ENCODE data around the gene CRYZL1.

The CRYZL1 gene

GRCh38 chr21:33557447-33557846 is 84.1 kb downstream of the CRYZL1 start:
- DNase-seq, result no peak

GRCh38 chr21:33554982-33555344 is 86.6 kb downstream of the CRYZL1 start:
- DNase-seq, result no peak

- DNase-seq, result no peak
These were observed 87.1 kb downstream of the CRYZL1 start for GRCh38 chr21:33554236-33554981.

GRCh38 chr21:33552999-33553598 is 88.4 kb downstream of the CRYZL1 start:
- DNase-seq, result no peak

GRCh38 chr21:33552093-33552998 is 89.2 kb downstream of the CRYZL1 start:
- DNase-seq, result no peak

GRCh38 chr21:33551664-33552063 is 89.9 kb downstream of the CRYZL1 start:
- no peak for DNase-seq

GRCh38 chr21:33550772-33551660 is 90.5 kb downstream of the CRYZL1 start:
- no peak for DNase-seq

- DNase-seq, result no peak
These were observed 91.4 kb downstream of the CRYZL1 start for GRCh38 chr21:33549848-33550771.

GRCh38 chr21:33546086-33546485 is 95.5 kb downstream of the CRYZL1 start:
- no peak for DNase-seq

- DNase-seq, result no peak
These were observed 96.9 kb downstream of the CRYZL1 start for GRCh38 chr21:33544451-33545195.

- no peak for DNase-seq
These were observed 97.9 kb downstream of the CRYZL1 start for GRCh38 chr21:33543505-33544129.

GRCh38 chr21:33542640-33543504 is 98.7 kb downstream of the CRYZL1 start, which contains the start of gene SON:
SON (plus strand) TSS chr21:33543038; CDS start chr21:33543093, 55 bp downstream.
- DNase-seq, result peak; percentile 57

GRCh38 chr21:33541756-33542639 is 99.5 kb downstream of the CRYZL1 start, which contains the start of gene GART:
GART (minus strand) TSS chr21:33542117; CDS start chr21:33539315, 2,802 bp downstream.
- no peak for DNase-seq

GRCh38 chr21:33541105-33541711 is 100.3 kb downstream of the CRYZL1 start:
- no peak for DNase-seq

GRCh38 chr21:33540711-33541104 is 100.8 kb downstream of the CRYZL1 start:
- DNase-seq, result no peak

- DNase-seq, result no peak
These were observed 101.9 kb downstream of the CRYZL1 start for GRCh38 chr21:33539616-33540015.

Measured in 8988T (cell line).